LNCAP (cell line): ENCODE data around the gene CHTOP.

Source experiments
- CTCF ChIP-seq: fragments of 450-650 bp; IDR thresholded peaks from 2 replicates; pipeline ENCODE4 v1.5.1; 2017; ENCODE audit warnings: mild to moderate bottlenecking

Gene CHTOP

DNA sequence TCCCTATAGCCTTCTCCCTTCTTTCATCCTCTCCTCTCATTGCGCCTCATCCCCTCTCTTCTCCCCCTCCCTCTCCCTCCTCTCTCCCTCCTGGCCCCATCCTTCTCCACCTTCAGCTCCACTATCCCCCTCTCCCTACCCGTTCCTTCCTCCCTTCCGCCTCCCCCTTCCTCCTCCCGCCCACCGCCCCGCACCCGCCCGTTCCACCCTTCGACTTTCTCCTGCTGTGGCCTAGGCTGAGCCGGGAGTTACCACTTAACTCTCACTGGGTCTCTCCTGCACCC lies 46.2 kb downstream of the CHTOP start:
- TF ChIP-seq CTCF = no peak

DNA sequence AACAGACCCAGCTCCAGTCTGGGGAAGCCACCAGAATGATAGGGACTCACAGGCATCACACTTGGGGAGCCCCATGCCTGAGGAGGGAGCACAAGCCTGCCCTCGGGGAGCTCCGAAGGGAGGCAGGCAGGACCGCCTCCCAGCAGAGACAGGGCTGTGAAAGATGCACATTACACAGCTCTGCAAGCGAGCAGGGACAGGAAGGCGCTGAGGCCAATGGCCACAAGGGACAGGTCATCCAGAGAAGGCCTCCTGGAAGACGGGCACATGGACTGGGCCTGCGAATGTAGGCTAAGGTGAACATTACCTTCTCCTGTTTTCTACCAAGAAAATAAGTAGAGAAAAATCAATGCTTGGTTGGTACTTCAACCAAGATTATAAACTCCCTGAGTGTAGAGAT lies 48.9 kb downstream of the CHTOP start:
- no peak for TF ChIP-seq CTCF

- TF ChIP-seq CTCF = no peak
These were observed 50.0 kb downstream of the CHTOP start for GRCh38 chr1:153683854-153684253.

GRCh38 chr1:153684892-153685291 lies 51.0 kb downstream of the CHTOP start:
- TF ChIP-seq CTCF = no peak

GRCh38 chr1:153685544-153686340 lies 51.9 kb downstream of the CHTOP start:
- no peak for TF ChIP-seq CTCF

GRCh38 chr1:153687346-153688125 lies 53.7 kb downstream of the CHTOP start:
- TF ChIP-seq CTCF = no peak

DNA sequence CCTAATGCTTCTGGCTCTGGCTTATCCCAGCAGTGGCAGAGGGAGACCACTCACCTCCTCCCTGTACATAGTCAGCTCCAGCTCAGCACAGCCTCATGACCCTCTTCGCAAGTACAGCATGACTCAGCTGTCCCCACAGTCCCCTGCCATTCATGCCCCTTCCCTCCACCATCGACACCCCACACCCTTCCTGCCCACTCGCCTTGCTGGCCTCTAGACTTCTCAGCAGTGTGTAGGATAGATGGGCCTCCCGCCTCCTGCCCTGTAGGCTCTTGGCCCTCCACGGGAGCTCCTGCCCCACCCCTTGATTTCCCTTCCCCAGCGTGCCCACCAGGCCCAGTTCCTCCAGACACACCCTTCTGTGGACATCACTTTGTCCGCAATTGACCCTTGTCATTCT lies 54.4 kb downstream of the CHTOP start:
- TF ChIP-seq CTCF = no peak
